OCI-LY7 (cell line): ENCODE results near the gene NAALADL2. TPM values are rescaled to one million over a fixed set of nuclear protein-coding genes. Genes with fewer than 3 reads are reported as not detected.

Experiments used
- BruUV-seq: library from RNA; stranded (reverse); fragments of 400-500 nt; replicated peaks from 2 replicates; lab custom pipeline; 2021; lab: Mats Ljungman, UMichigan
- CTCF ChIA-PET: fragments of 300-600 bp; sonication (Branson Sonifier 250); formaldehyde crosslinking; loops from one replicate; lab custom pipeline; 2022; ENCODE audit warnings: antibody characterized with exemption; ENCODE audit not compliant: unreplicated experiment; lab: Charles Lee
- POLR2A ChIA-PET: fragments of 300-600 bp; sonication (Branson Sonifier 250); formaldehyde crosslinking; loops from one replicate; lab custom pipeline; 2022; ENCODE audit warnings: antibody characterized with exemption; lab: Charles Lee
- DNase-seq: peaks from one replicate; pipeline ENCODE4 v3.0.0-alpha.2; 2015; ENCODE audit warnings: low spot score
- H2AFZ ChIP-seq: fragments of 200-600 bp; sonication (generic), shearing (Covaris generic); 2 replicates; pipeline ENCODE4 v1.6.1; 2014; ENCODE audit warnings: mild to moderate bottlenecking, antibody characterized with exemption, low read length, moderate library complexity
- H3K27ac ChIP-seq: fragments of 200-600 bp; sonication (generic); 2 replicates; pipeline ENCODE4 v1.5.1; 2014; ENCODE audit warnings: mixed run types, low read depth, mild to moderate bottlenecking, moderate library complexity, low read length, inconsistent platforms; ENCODE audit not compliant: poor library complexity, severe bottlenecking
- H3K36me3 ChIP-seq: fragments of 200-600 bp; sonication (generic); 2 replicates; pipeline ENCODE4 v1.6.1; 2014; ENCODE audit warnings: mild to moderate bottlenecking, antibody characterized with exemption, low read length, moderate library complexity, mixed read lengths; ENCODE audit not compliant: insufficient read depth
- H3K4me1 ChIP-seq: fragments of 200-600 bp; sonication (generic); 2 replicates; pipeline ENCODE4 v1.5.1; 2014; ENCODE audit warnings: mild to moderate bottlenecking, low read length; ENCODE audit not compliant: insufficient read depth, poor library complexity, severe bottlenecking
- H3K4me2 ChIP-seq: fragments of 200-600 bp; sonication (generic); 2 replicates; pipeline ENCODE4 v1.6.1; 2014; ENCODE audit warnings: mild to moderate bottlenecking, low read length
- H3K4me3 ChIP-seq: fragments of 200-600 bp; sonication (generic); 2 replicates; pipeline ENCODE4 v1.5.1; 2014; ENCODE audit warnings: mild to moderate bottlenecking, low read depth, low read length; ENCODE audit not compliant: poor library complexity, severe bottlenecking
- H3K79me2 ChIP-seq: fragments of 200-600 bp; sonication (generic); 2 replicates; pipeline ENCODE4 v1.6.1; 2016; ENCODE audit warnings: low read depth, mild to moderate bottlenecking, low read length, moderate library complexity, mixed read lengths; ENCODE audit not compliant: insufficient read depth
- H3K9me2 ChIP-seq: fragments of 200-600 bp; sonication (generic); 2 replicates; pipeline ENCODE4 v1.6.1; 2016; ENCODE audit warnings: mild to moderate bottlenecking, low read length, mixed read lengths; ENCODE audit not compliant: insufficient read depth
- H3K9me3 ChIP-seq: fragments of 200-600 bp; sonication (generic); 2 replicates; pipeline ENCODE4 v1.6.1; 2014; ENCODE audit warnings: mild to moderate bottlenecking, mixed run types, low read length, mixed read lengths
- H4K20me1 ChIP-seq: fragments of 200-600 bp; sonication (generic); 2 replicates; pipeline ENCODE4 v1.6.1; 2014; ENCODE audit warnings: mild to moderate bottlenecking, antibody characterized with exemption, low read length, moderate library complexity, mixed read lengths; ENCODE audit not compliant: insufficient read depth
- CTCF ChIP-seq: fragments of 200-600 bp; sonication (generic); conservative IDR thresholded peaks from 2 replicates; pipeline ENCODE4 v1.5.1; 2014; ENCODE audit warnings: mild to moderate bottlenecking, antibody characterized with exemption, low read length, moderate library complexity, mixed read lengths
- EZH2phosphoT487 ChIP-seq: fragments of 200-600 bp; sonication (generic); IDR thresholded peaks from 2 replicates; pipeline ENCODE4 v1.6.1; 2018; ENCODE audit warnings: low read depth, borderline replicate concordance, mild to moderate bottlenecking, mixed run types, antibody characterized with exemption, low read length, moderate library complexity, mixed read lengths
- intact Hi-C: fragments of 100-400 bp; cut with micrococcal nuclease; formaldehyde crosslinking; loops from one replicate; pipeline ENCODE4 v1.10.0; 2022; ENCODE audit not compliant: unreplicated experiment
- total RNA-seq, 2 experiments: library from RNA; depleted of rRNA in 1 of 2; stranded (reverse); fragments of >200 nt in 1 of 2; shearing (Covaris generic) in 1 of 2; gene quantifications; 2 replicates each; pipeline ENCODE4 v1.2.3, GENCODE V29; 2014 to 2022

NAALADL2 gene
- total RNA-seq, 2 experiments from 2014 or later = 0.25 to 0.70 TPM

DNA sequence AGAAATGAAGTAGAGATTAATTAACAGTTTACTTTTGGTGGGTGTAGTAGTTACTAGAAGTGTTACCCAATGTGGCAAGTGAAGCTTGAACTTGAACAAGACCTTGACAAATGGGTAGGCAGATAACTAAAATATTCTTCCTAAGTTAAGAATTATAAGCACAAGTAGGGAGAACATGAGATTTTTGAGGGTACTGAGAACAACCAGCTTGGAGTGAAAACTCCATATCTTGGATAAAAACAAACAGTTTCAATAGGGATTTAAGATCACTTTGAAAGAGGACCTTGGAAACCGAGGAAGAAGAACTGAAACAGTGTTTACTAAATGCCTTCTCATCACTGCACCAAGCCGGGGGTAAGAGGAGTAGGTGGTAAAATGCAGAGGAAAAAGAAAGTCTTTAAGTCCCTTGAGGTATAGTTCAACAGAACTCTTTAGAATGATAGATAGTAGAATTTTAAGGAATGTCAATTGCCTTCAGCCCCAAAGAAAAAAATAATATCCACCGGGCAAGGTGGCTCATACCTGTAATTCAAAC lies 496.7 kb downstream of the NAALADL2 start:
- no peak overlapping the region for H3K4me3 ChIP-seq
- H3K4me1 ChIP-seq = no peaks in the 10 kb centered on the region
- H3K27ac ChIP-seq = no peak overlapping the region
- BruUV-seq = no TSS peak
- no peak overlapping the region for H2AFZ ChIP-seq
- intact Hi-C loops = no loop called here
- no peaks in the 10 kb centered on the region for H3K9me3 ChIP-seq
- H3K36me3 ChIP-seq = no peaks in the 10 kb centered on the region
- no peak for TF ChIP-seq EZH2phosphoT487
- POLR2A ChIA-PET = no interaction called here
- H4K20me1 ChIP-seq = no peaks in the 10 kb centered on the region
- CTCF ChIA-PET = no interaction called here
- no peak for DNase-seq
- no peaks in the 10 kb centered on the region for H3K79me2 ChIP-seq
- no peaks in the 10 kb centered on the region for H3K9me2 ChIP-seq
- no peak overlapping the region for H3K4me2 ChIP-seq

DNA sequence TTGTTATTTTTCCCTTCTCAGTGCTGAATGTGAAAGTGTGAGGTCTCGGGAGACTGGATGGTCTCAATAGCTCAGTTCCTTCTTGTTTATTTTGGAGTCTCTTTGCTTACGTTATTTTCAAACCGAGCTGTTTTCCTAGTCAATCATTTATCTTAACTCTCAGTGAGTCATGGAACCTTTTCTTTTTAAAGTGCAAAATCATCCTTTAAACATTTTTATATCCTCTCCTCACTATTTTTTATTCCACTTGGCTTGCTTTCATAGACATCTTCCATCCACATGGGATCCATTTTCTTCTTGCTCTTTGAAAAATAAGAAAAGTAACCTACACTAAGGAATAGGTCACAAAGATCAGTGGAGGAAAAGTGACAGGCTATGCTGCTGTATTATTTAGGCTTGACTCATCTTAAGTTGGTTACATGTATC lies 497.8 kb downstream of the NAALADL2 start:
- no peaks in the 10 kb centered on the region for H3K9me3 ChIP-seq
- no peak overlapping the region for H3K4me3 ChIP-seq
- H3K27ac ChIP-seq = no peak overlapping the region
- no peak for DNase-seq
- no peaks in the 10 kb centered on the region for H3K79me2 ChIP-seq
- intact Hi-C loops = no loop called here
- no peak for TF ChIP-seq EZH2phosphoT487
- no peak for TF ChIP-seq CTCF
- POLR2A ChIA-PET = no interaction called here
- H3K4me2 ChIP-seq = no peak overlapping the region
- no peaks in the 10 kb centered on the region for H3K4me1 ChIP-seq
- H3K9me2 ChIP-seq = no peaks in the 10 kb centered on the region
- CTCF ChIA-PET = no interaction called here
- no peaks in the 10 kb centered on the region for H4K20me1 ChIP-seq
- no TSS peak for BruUV-seq
- no peaks in the 10 kb centered on the region for H3K36me3 ChIP-seq
- no peak overlapping the region for H2AFZ ChIP-seq

DNA sequence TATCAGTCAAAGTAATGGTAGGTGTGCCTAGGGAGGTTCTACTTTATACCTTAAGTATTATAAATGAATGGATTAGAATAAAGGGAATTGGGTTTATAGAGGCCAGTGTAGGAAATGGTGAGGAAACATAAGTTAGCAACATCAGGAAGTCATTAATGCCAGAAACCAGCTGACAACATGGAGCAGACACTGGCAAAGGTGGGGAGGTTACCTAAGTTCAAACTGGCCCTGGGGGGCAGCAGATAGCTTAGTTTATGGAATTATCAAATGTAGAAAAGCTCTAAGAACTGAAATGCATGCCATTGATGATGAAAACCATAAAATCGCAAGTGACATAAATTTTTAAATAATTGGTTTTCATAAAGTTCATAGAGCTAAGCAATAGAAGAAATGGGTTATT lies 498.6 kb downstream of the NAALADL2 start:
- BruUV-seq = no TSS peak
- intact Hi-C loops = no loop called here
- H3K27ac ChIP-seq = no peak overlapping the region
- H4K20me1 ChIP-seq = no peaks in the 10 kb centered on the region
- no peak for TF ChIP-seq EZH2phosphoT487
- TF ChIP-seq CTCF = no peak
- H3K9me3 ChIP-seq = no peaks in the 10 kb centered on the region
- H3K79me2 ChIP-seq = no peaks in the 10 kb centered on the region
- H3K9me2 ChIP-seq = no peaks in the 10 kb centered on the region
- no peaks in the 10 kb centered on the region for H3K4me1 ChIP-seq
- DNase-seq = no peak
- no peak overlapping the region for H3K4me2 ChIP-seq
- POLR2A ChIA-PET = no interaction called here
- H3K36me3 ChIP-seq = no peaks in the 10 kb centered on the region
- CTCF ChIA-PET = no interaction called here
- H2AFZ ChIP-seq = no peak overlapping the region
- no peak overlapping the region for H3K4me3 ChIP-seq
